Vagina (tissue), 2 donors: ENCODE measurements around the gene CEP128.

Source experiments
- POLR2AphosphoS5 ChIP-seq, 2 donors: sonication (generic); formaldehyde crosslinking; IDR thresholded peaks; one replicate each; pipeline ENCODE4 v1.9.0; 2017; ENCODE audit warnings: antibody characterized with exemption in 2 of 2, mild to moderate bottlenecking in 2 of 2, low read depth in 1 of 2; ENCODE audit not compliant: insufficient read depth in 1 of 2
- TF ChIP-seq, protein P1 (sequence below), 3 experiments: fragments of 450-650 bp in 2 of 3; fragments of 200-600 bp in 1 of 3; sonication (generic) in 1 of 3; IDR thresholded peaks; one replicate each; pipeline ENCODE4 v1.5.1; 2017 to 2019; ENCODE audit warnings: antibody characterized with exemption in 3 of 3, mild to moderate bottlenecking in 2 of 3, moderate library complexity in 2 of 3

GRCh38 chr14:80494769-80495168 is 446.8 kb downstream of the CEP128 start:
- TF ChIP-seq, protein P1, sequence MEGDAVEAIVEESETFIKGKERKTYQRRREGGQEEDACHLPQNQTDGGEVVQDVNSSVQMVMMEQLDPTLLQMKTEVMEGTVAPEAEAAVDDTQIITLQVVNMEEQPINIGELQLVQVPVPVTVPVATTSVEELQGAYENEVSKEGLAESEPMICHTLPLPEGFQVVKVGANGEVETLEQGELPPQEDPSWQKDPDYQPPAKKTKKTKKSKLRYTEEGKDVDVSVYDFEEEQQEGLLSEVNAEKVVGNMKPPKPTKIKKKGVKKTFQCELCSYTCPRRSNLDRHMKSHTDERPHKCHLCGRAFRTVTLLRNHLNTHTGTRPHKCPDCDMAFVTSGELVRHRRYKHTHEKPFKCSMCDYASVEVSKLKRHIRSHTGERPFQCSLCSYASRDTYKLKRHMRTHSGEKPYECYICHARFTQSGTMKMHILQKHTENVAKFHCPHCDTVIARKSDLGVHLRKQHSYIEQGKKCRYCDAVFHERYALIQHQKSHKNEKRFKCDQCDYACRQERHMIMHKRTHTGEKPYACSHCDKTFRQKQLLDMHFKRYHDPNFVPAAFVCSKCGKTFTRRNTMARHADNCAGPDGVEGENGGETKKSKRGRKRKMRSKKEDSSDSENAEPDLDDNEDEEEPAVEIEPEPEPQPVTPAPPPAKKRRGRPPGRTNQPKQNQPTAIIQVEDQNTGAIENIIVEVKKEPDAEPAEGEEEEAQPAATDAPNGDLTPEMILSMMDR (IDR thresholded peaks at IDR 0.05) = no peak
- TF ChIP-seq POLR2AphosphoS5 (IDR thresholded peaks at IDR 0.05; ENCODE audit: insufficient read depth in 1 of 2, low read depth in 1 of 2) = no peak
